Ovary (tissue), 9 donors: Measurements from ENCODE around the gene SBNO1. TPM values are rescaled to one million over a fixed set of nuclear protein-coding genes. Genes with fewer than 3 reads are reported as not detected.
A peak's percentile ranks its signal among the peaks of the same experiment; 100 is the strongest.

ENCODE experiments used
- DNase-seq, 5 donors: peaks; one replicate each; pipeline ENCODE4 v3.0.0-alpha.2; 2019 to 2020
- H3K27ac ChIP-seq, 2 donors: fragments of 200-600 bp; one replicate each; pipeline versions ENCODE4 v1.5.1 to v1.8.0; 2019 to 2022
- H3K27me3 ChIP-seq: fragments of 200-600 bp; one replicate; pipeline ENCODE4 v1.8.0; 2022
- H3K36me3 ChIP-seq: fragments of 200-600 bp; sonication (generic); one replicate; pipeline ENCODE4 v1.5.1; 2019
- H3K4me1 ChIP-seq: one replicate; pipeline ENCODE4 v1.8.1; 2013; ENCODE audit warnings: mild to moderate bottlenecking, moderate library complexity; ENCODE audit not compliant: insufficient read depth
- H3K4me3 ChIP-seq: fragments of 200-600 bp; sonication (generic); one replicate; pipeline ENCODE4 v1.5.1; 2017
- H3K9me3 ChIP-seq, 2 donors: fragments of 200-600 bp in 1 of 2; sonication (generic) in 1 of 2; one replicate each; pipeline versions ENCODE4 v1.5.1 to v1.8.1; 2013 to 2019; ENCODE audit warnings: mild to moderate bottlenecking in 1 of 2, moderate library complexity in 1 of 2
- EP300 ChIP-seq: sonication (generic); formaldehyde crosslinking; IDR thresholded peaks from one replicate; pipeline ENCODE4 v1.6.1; 2017; ENCODE audit warnings: antibody characterized with exemption
- POLR2A ChIP-seq: fragments of 450-650 bp; IDR thresholded peaks from one replicate; pipeline ENCODE4 v1.6.1; 2017; ENCODE audit warnings: antibody characterized with exemption, mild to moderate bottlenecking, moderate library complexity
- WGBS, 3 donors: extraction: QIAGEN DNeasy Blood & Tissue Kit in 1 of 3; methylation state at CpG; one replicate each; pipeline versions ENCODE4 v1.1.5 to v1.1.7; 2013 to 2017; 5-methylcytosine and 5-hydroxymethylcytosine counted together
- intact Hi-C, 4 donors: fragments of 100-400 bp; cut with DNase I; formaldehyde crosslinking; loops; one replicate each; pipeline versions ENCODE4 v1.11.0 to v1.15.1; 2022 to 2023
- polyA plus RNA-seq, 2 donors: library from polyadenylated mRNA; stranded (reverse); fragments of 200-250 nt in 1 of 2; fragments of 350-450 nt in 1 of 2; fragmentation: Illumina TruSeq in 1 of 2; extraction: RNeasy Lipid Tissue Mini Kit (QIAGEN cat#74804) in 1 of 2; gene quantifications; one replicate each; pipeline ENCODE4 v1.2.3, GENCODE V29; 2013 to 2014
- total RNA-seq, 7 donors: library from RNA; depleted of rRNA in 2 of 7; stranded (reverse); fragments of >200 nt in 2 of 7; fragmentation: NEBNext Ultra II Directional in 3 of 7; extraction: Animal tissue kit (Norgen Biotek cat#: 25700) in 3 of 7; gene quantifications; one replicate each; pipeline versions ENCODE4 v1.1.0 to v1.2.4, GENCODE V29; 2016 to 2023
- TF ChIP-seq, protein P1 (sequence below), 3 donors: fragments of 450-650 bp in 2 of 3; fragments of 200-600 bp in 1 of 3; IDR thresholded peaks; one replicate each; pipeline versions ENCODE4 v1.5.1 to v1.8.0; 2016 to 2022; ENCODE audit warnings: antibody characterized with exemption in 3 of 3, mild to moderate bottlenecking in 1 of 3
- donor health status: DM: no; HTN: no; CAD: no; lungs with moderate emphysema.
- donor health status: DM: no; HTN: no; CAD: no.
- donor health status: Bipolar disorder and iron deficiency.
- donor health status: DM: yes; HTN: yes; CAD: no.
- donor health status: DM: no; HTN: no; CAD: no.
- donor health status: DM: yes; HTN: yes; CAD: no.

Gene SBNO1
- total and polyA plus RNA-seq, 9 donors: 5.7 to 34.0 (median 26.9) TPM

DNA sequence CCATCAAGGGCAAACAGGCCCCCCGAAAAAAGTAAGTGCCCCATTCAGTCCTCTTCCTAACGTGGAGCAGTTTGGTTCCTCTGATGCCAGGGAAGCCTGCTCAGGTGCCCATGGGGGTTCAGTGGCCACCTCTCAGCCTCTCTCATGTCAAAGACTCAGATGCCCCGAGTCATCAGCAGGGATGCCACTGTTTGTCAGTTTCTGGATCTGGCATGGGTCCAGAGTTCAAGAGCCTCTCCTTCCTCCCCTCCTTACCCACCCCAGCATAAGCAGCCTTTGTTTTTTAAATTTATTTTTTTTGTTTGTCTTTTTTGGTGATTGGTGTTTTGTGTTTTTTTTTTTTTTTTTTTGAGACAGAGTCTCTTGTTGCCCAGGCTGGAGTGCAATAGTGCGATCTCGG, 30.6 kb upstream of the SBNO1 start:
- peaks cover 12% of the 10 kb centered on the region for H3K4me1 ChIP-seq
- no peaks in the 10 kb centered on the region for H3K9me3 ChIP-seq
- H3K27ac ChIP-seq: no peak overlapping the region
- intact Hi-C loops: no loop called here
- no peaks in the 10 kb centered on the region for H3K27me3 ChIP-seq
- no peak overlapping the region for H3K4me3 ChIP-seq
- TF ChIP-seq POLR2A: no peak
- TF ChIP-seq, protein P1, sequence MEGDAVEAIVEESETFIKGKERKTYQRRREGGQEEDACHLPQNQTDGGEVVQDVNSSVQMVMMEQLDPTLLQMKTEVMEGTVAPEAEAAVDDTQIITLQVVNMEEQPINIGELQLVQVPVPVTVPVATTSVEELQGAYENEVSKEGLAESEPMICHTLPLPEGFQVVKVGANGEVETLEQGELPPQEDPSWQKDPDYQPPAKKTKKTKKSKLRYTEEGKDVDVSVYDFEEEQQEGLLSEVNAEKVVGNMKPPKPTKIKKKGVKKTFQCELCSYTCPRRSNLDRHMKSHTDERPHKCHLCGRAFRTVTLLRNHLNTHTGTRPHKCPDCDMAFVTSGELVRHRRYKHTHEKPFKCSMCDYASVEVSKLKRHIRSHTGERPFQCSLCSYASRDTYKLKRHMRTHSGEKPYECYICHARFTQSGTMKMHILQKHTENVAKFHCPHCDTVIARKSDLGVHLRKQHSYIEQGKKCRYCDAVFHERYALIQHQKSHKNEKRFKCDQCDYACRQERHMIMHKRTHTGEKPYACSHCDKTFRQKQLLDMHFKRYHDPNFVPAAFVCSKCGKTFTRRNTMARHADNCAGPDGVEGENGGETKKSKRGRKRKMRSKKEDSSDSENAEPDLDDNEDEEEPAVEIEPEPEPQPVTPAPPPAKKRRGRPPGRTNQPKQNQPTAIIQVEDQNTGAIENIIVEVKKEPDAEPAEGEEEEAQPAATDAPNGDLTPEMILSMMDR (IDR thresholded peaks at IDR 0.05): no peak
- TF ChIP-seq EP300: no peak
- H3K36me3 ChIP-seq: no peaks in the 10 kb centered on the region
- no peak for DNase-seq
- 79 to 89% (median 83%) methylated on average over 5 of the region's 5 CpGs for WGBS, 3 donors

DNA sequence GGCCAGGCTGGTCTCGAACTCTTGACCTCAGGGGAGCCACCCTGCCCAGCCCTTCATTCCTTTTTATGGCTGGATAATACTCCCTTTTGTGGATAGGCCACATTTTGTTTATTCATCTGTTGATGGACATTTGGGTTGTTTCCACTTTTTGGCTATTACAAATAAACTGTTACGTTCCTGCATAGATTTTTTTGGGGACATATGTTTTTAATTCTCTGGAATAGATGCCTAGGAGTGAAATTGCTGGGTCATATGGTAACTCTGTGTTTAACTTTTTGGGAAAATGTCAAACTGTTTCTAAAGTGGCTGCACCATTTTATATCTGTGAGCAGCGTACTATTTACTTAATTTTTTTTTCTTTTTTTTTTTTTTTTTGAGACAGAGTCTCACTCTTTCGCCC, 29.1 kb upstream of the SBNO1 start:
- no peak for DNase-seq
- intact Hi-C loops: no loop called here
- H3K27me3 ChIP-seq: no peaks in the 10 kb centered on the region
- H3K4me1 ChIP-seq: peaks cover 6% of the 10 kb centered on the region
- no peak overlapping the region for H3K4me3 ChIP-seq
- no peaks in the 10 kb centered on the region for H3K36me3 ChIP-seq
- TF ChIP-seq EP300: no peak
- TF ChIP-seq POLR2A: no peak
- TF ChIP-seq, protein P1 (IDR thresholded peaks at IDR 0.05): no peak
- H3K9me3 ChIP-seq: no peaks in the 10 kb centered on the region
- H3K27ac ChIP-seq: no peak overlapping the region
- 83 to 88% (median 86%) methylated on average over 4 of the region's 4 CpGs for WGBS, 3 donors

DNA sequence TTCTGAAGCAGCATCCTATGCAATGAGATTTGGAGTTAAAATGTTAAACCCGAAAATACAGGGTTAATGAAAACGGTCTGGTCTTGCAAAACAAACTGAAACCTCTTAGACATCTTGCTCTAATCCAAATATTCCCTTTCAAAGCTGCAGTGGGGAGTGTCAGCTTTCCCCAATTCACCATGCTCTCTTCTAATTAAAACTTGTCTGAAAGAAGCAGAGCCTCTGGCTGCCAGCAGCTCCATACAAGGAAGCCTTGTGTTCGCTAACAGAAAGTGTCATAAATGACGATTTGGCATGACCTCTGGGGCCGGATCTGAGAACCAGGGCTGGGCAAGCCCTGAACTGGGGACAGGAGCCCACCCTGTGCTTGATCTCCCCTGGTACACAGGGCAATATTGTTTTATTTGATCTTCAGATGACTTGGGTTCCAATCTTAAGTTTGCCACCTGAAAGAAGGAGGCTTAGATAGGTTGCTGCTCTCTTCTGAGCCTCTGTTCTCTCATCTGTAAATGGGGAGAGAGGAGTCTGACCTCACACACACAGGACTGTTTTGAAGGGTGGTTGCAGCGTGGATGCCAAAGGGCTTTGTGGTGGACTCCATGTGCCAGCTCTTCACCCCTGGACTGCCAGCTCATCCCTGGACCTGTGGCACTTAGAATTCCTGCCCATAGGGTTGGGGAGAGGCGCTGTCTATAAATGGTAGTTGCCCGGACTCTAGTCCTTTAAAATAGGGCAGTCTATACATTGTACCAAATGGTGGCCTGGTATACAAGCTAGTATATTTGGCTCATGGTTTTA, 27.1 kb upstream of the SBNO1 start:
- 76 to 77% (median 77%) methylated on average over 8 of the region's 8 CpGs for WGBS, 3 donors

DNA sequence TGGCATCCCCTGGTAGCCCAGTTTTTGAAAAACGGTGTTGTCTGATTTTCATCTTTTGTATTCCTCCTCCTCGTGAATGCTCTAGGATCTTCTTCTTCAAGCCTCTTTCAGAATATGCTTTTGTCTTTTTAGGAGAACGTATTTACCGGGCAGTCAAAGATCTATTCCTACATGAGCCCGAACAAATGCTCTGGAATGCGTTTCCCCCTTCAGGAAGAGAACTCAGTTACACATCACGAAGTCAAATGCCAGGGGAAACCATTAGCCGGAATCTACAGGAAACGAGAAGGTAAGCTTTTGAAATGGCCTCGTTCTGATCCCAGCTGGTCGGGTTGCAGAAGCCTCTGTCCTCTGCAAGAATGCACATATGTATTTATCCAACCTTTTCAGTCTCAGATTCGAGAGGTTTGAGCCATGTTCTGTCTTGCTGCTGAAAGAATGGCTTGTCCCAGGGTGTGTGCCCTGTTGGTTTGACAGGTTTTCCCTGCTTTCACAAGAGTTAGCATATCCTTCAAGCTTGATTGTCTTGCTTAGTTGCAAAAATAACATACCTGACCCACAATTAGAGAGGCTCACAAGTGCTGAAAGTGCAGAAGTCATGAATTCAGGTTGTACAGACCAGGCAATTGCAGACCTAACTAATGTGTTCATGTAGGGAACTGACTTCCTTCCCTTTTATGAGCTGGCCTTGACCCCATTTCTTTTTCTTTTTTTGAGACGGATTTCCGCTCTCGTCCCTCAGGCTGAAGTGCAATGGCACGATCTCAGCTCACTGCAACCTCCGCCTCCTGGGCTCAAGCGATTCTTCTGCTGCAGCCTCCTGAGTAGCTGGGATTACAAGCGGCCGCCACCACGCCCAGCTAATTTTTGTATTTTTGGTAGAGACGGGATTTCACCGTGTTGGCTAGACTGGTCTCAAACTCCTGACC, 26.1 kb upstream of the SBNO1 start:
- no peak for DNase-seq
- no peaks in the 10 kb centered on the region for H3K36me3 ChIP-seq
- H3K4me1 ChIP-seq: peaks cover 8% of the 10 kb centered on the region
- TF ChIP-seq, protein P1 (IDR thresholded peaks at IDR 0.05): no peak
- TF ChIP-seq POLR2A: no peak
- TF ChIP-seq EP300: no peak
- no peaks in the 10 kb centered on the region for H3K9me3 ChIP-seq
- no peaks in the 10 kb centered on the region for H3K27me3 ChIP-seq
- H3K4me3 ChIP-seq: peak overlapping the region; percentile 44
- WGBS, 3 donors: 57 to 61% (median 58%) methylated on average over 23 of the region's 23 CpGs
- intact Hi-C loops: no loop called here
- H3K27ac ChIP-seq: peak overlapping the region in 1 of 2 donors; percentile 76

More for the DNA sequence above, 27.1 kb upstream of the SBNO1 start:
- Histone ChIP-seq H3K27me3 (no peaks in the 10 kb centered on the region), H3K9me3 (no peaks in the 10 kb centered on the region), H3K27ac (no peak overlapping the region), H3K4me3 (no peak overlapping the region), H3K4me1 (peaks cover 8% of the 10 kb centered on the region), H3K36me3 (no peaks in the 10 kb centered on the region)
- intact Hi-C loops: no loop called here
- TF ChIP-seq POLR2A (no peak), EP300 (no peak)
- TF ChIP-seq, protein P1 (IDR thresholded peaks at IDR 0.05): no peak
- no peak for DNase-seq
